Measurements from ENCODE around the gene RBM19.

- TF ChIP-seq CTCF (conservative IDR thresholded peaks at IDR 0.05) (no peak), ZFX (IDR thresholded peaks at IDR 0.05) (no peak)
These were observed 48.7 kb downstream of the RBM19 start for GRCh38 chr12:113917393-113917792.
